HCT116 (cell line): ENCODE data around the gene RGS7.

Experiments
- CEBPB ChIP-seq: IDR thresholded peaks from 2 replicates; pipeline ENCODE4 v1.6.1; 2012; ENCODE audit warnings: low read depth
- CTCF ChIP-seq, 3 experiments: fragments of 200-600 bp in 1 of 3; sonication (generic) in 1 of 3; IDR thresholded peaks in 2 of 3; conservative IDR thresholded peaks in 1 of 3; 2 replicates each; pipeline ENCODE4 v1.5.1; 2012 to 2017; ENCODE audit warnings: low read depth in 2 of 3, low read length in 2 of 3, antibody characterized with exemption in 1 of 3, borderline replicate concordance in 1 of 3, control low read depth in 1 of 3, mild to moderate bottlenecking in 1 of 3, mixed read lengths in 1 of 3, mixed run types in 1 of 3, moderate library complexity in 1 of 3; ENCODE audit not compliant: insufficient read depth in 1 of 3
- POLR2A ChIP-seq: IDR thresholded peaks from 2 replicates; pipeline ENCODE4 v1.7.0; 2011; ENCODE audit warnings: borderline replicate concordance; ENCODE audit not compliant: insufficient read depth, insufficient read length; ENCODE audit errors: extremely low read depth
- POLR2AphosphoS5 ChIP-seq: IDR thresholded peaks from 2 replicates; pipeline ENCODE4 v1.6.1; 2011; ENCODE audit warnings: mild to moderate bottlenecking, low read depth, low read length, moderate library complexity

GRCh38 chr1:240743705-240744104 is 613.3 kb downstream of the RGS7 start:
- no peak for TF ChIP-seq CEBPB
- TF ChIP-seq POLR2AphosphoS5 = no peak
- no peak for TF ChIP-seq POLR2A
- TF ChIP-seq CTCF (IDR thresholded peaks at IDR 0.05 in 2 of 3, conservative IDR thresholded peaks at IDR 0.05 in 1 of 3; ENCODE audit: borderline replicate concordance in 1 of 3, insufficient read depth in 1 of 3, low read depth in 2 of 3, low read length in 2 of 3) = no peak
